Heart right ventricle (tissue), 16 donors: ENCODE measurements around the gene SEZ6. TPM values are rescaled to one million over a fixed set of nuclear protein-coding genes. Genes with fewer than 3 reads are reported as not detected.

ENCODE experiments used
- ATAC-seq, 8 donors: fragments of 200-7000 bp; cut with Tn5 transposase; one replicate each; pipeline ENCODE4 v1.9.1; 2020; ENCODE audit warnings: mild to moderate bottlenecking in 8 of 8, moderate library complexity in 8 of 8, moderate number of reproducible peaks in 1 of 8
- DNase-seq, 2 donors: peaks; one replicate each; pipeline ENCODE4 v3.0.0-alpha.2; 2020
- H3K27ac ChIP-seq, 10 donors: fragments of 200-600 bp; sonication (generic) in 2 of 10; one replicate each; pipeline versions ENCODE4 v1.5.0 to v1.8.0; 2020 to 2022; ENCODE audit warnings: mild to moderate bottlenecking in 3 of 10
- H3K27me3 ChIP-seq, 7 donors: fragments of 200-600 bp; one replicate each; pipeline ENCODE4 v1.8.0; 2021 to 2022; ENCODE audit warnings: mild to moderate bottlenecking in 2 of 7
- H3K36me3 ChIP-seq, 9 donors: fragments of 200-600 bp; sonication (generic) in 1 of 9; one replicate each; pipeline versions ENCODE4 v1.5.0 to v1.8.0; 2020 to 2022; ENCODE audit warnings: mild to moderate bottlenecking in 2 of 9
- H3K4me1 ChIP-seq, 9 donors: fragments of 200-600 bp; sonication (generic) in 1 of 9; one replicate each; pipeline versions ENCODE4 v1.5.0 to v1.8.0; 2020 to 2022; ENCODE audit warnings: mild to moderate bottlenecking in 4 of 9
- H3K4me3 ChIP-seq, 10 donors: fragments of 200-600 bp; sonication (generic) in 2 of 10; one replicate each; pipeline versions ENCODE4 v1.5.0 to v1.8.0; 2020 to 2022; ENCODE audit warnings: mild to moderate bottlenecking in 7 of 10, moderate library complexity in 2 of 10
- H3K9me3 ChIP-seq, 11 donors: fragments of 200-600 bp in 10 of 11; sonication (generic) in 2 of 11; one replicate each; pipeline versions ENCODE4 v1.5.0 to v1.8.0; 2013 to 2022; ENCODE audit warnings: mild to moderate bottlenecking in 2 of 11, control low read depth in 1 of 11, moderate library complexity in 1 of 11
- WGBS, 2 donors: extraction: QIAGEN DNeasy Blood & Tissue Kit; methylation state at CpG; one replicate each; pipeline ENCODE4 v1.1.7; 2013; ENCODE audit warnings: inconsistent platforms in 1 of 2; 5-methylcytosine and 5-hydroxymethylcytosine counted together
- intact Hi-C, 10 donors: fragments of 100-400 bp; cut with DNase I; formaldehyde crosslinking; loops; one replicate each; pipeline versions ENCODE4 v1.11.1 to v1.14.2; 2022
- polyA plus RNA-seq, 2 donors: library from polyadenylated mRNA; stranded (reverse); fragments of 200-250 nt; gene quantifications; one replicate each; pipeline ENCODE4 v1.2.3, GENCODE V29; 2013
- total RNA-seq, 10 donors: library from RNA; stranded (reverse); fragmentation: NEBNext Ultra II Directional in 3 of 10; extraction: Animal tissue kit (Norgen Biotek cat#: 25700) in 3 of 10; gene quantifications; one replicate each; pipeline versions ENCODE4 v1.2.1 to v1.2.4, GENCODE V29; 2021 to 2023
- TF ChIP-seq, protein P1 (sequence below), 9 donors: fragments of 200-600 bp; sonication (generic) in 2 of 9; IDR thresholded peaks; one replicate each; pipeline versions ENCODE4 v1.5.0 to v1.8.0; 2021 to 2022; ENCODE audit warnings: antibody characterized with exemption in 9 of 9, mild to moderate bottlenecking in 5 of 9, moderate library complexity in 1 of 9
- donor health status: Arrhythmogenic right ventricular cardiomyopathy.
- donor health status: ischemic (EF 13 %, LVEDD 7.1; RV severe dilation, severe dysfunction).
- donor health status: healthy with polysubstance abuse.
- donor health status: DM: no; HTN: yes; CAD: no.
- donor health status: DM: no; HTN: no; CAD: no.
- donor health status: ischemic (EF 25% LVEDD 6.9; RV normal size, moderate dysfunction).
- donor health status: ischemic (EF 25% LVEDD 5.7; RV mildly dilated, moderate dysfunction).
- donor health status: healthy.
- donor health status: DM: yes; HTN: yes; CAD: no.
- donor health status: Ischemic cardiomyopathy.
- donor health status: ischemic (EF 35%, LVEDD 5.7; RV mildly dilated, moderate dysfunction).
- donor health status: nonischemic (EF 11% LVEDD 7.7; RV severe dilation, severe dysfunction).
- donor health status: DM: yes; HTN: yes; CAD: no.
- donor health status: PGD.
- donor health status: ischemic (EF 29% LVEDD 5.4; RV normal size, mild dysfunction).
- donor health status: nonischemic (EF 23%, LVEDD 6.1; RV moderate dilation, normal function).

SEZ6 gene
- total and polyA plus RNA-seq, 12 donors, result not detected

DNA sequence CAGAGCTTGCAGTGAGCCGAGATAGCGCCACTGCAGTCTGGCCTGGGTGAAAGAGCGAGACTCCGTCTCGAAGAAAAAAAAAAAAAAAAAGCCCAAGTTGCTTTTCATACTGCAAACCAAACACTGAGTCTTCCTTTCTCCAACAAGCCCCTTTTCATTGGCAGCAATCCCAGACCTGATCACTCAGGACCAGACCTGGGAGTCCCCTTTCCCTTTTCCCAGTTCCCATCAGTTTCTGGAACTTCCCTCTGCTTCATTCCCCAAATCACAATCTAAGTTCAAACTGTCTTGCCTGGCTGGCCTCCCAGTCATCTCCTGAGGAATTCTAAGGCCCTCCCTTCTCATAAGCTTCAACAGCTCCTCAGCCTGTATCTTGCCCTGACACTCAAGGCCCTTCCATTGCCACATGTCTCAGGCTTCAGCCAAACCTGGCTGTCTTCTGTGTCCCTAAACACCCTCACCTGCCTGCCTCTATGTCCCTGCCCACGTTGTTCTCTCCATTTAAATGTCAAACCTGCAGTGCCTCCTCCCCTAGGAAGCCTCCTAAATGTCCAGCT lies 42.7 kb downstream of the SEZ6 start:
- no peak overlapping the region for H3K4me3 ChIP-seq
- 34 to 58% methylated on average over 6 of the region's 6 CpGs for WGBS, 2 donors
- H3K36me3 ChIP-seq, result no peaks in the 10 kb centered on the region
- no peak overlapping the region for H3K27ac ChIP-seq
- peaks cover 0 to 14% (median 9%) of the 10 kb centered on the region in 9 donors for H3K4me1 ChIP-seq
- TF ChIP-seq, protein P1, sequence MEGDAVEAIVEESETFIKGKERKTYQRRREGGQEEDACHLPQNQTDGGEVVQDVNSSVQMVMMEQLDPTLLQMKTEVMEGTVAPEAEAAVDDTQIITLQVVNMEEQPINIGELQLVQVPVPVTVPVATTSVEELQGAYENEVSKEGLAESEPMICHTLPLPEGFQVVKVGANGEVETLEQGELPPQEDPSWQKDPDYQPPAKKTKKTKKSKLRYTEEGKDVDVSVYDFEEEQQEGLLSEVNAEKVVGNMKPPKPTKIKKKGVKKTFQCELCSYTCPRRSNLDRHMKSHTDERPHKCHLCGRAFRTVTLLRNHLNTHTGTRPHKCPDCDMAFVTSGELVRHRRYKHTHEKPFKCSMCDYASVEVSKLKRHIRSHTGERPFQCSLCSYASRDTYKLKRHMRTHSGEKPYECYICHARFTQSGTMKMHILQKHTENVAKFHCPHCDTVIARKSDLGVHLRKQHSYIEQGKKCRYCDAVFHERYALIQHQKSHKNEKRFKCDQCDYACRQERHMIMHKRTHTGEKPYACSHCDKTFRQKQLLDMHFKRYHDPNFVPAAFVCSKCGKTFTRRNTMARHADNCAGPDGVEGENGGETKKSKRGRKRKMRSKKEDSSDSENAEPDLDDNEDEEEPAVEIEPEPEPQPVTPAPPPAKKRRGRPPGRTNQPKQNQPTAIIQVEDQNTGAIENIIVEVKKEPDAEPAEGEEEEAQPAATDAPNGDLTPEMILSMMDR (IDR thresholded peaks at IDR 0.05), result no peak
- no peak for ATAC-seq
- no peaks in the 10 kb centered on the region for H3K9me3 ChIP-seq
- peaks cover 0 to 20% (median 6%) of the 10 kb centered on the region in 7 donors for H3K27me3 ChIP-seq
- no peak for DNase-seq
- intact Hi-C loops, result no loop called here

DNA sequence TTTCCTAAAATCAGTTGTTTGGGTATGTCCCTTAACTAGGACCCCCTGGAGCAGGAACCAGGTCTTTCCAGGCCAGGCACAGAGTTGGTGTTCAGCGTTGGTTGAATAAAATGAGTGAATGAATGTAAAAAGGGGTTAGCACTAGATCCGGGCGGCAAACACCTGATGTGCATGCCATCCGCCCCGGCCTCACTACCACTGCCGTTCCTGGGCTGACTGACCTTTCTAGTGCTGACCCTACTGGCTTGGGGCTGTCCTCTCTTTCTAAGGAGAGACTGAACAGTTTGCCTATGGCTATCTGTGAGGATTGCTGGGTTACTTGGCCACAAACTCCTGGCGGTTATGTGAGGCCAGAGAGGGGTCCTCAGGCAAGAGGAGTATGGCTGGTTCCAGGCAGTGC lies 44.4 kb downstream of the SEZ6 start:
- ATAC-seq, result no peak
- Histone ChIP-seq H3K27me3 (peaks cover 0 to 20% (median 6%) of the 10 kb centered on the region in 7 donors), H3K9me3 (no peaks in the 10 kb centered on the region), H3K27ac (no peak overlapping the region), H3K4me3 (no peak overlapping the region), H3K36me3 (no peaks in the 10 kb centered on the region), H3K4me1 (peaks cover 0 to 4% (median 0%) of the 10 kb centered on the region in 9 donors)
- no peak for DNase-seq
- TF ChIP-seq, protein P1 (IDR thresholded peaks at IDR 0.05), result no peak
- intact Hi-C loops, result no loop called here
- 88 to 91% methylated on average over 7 of the region's 7 CpGs for WGBS, 2 donors

DNA sequence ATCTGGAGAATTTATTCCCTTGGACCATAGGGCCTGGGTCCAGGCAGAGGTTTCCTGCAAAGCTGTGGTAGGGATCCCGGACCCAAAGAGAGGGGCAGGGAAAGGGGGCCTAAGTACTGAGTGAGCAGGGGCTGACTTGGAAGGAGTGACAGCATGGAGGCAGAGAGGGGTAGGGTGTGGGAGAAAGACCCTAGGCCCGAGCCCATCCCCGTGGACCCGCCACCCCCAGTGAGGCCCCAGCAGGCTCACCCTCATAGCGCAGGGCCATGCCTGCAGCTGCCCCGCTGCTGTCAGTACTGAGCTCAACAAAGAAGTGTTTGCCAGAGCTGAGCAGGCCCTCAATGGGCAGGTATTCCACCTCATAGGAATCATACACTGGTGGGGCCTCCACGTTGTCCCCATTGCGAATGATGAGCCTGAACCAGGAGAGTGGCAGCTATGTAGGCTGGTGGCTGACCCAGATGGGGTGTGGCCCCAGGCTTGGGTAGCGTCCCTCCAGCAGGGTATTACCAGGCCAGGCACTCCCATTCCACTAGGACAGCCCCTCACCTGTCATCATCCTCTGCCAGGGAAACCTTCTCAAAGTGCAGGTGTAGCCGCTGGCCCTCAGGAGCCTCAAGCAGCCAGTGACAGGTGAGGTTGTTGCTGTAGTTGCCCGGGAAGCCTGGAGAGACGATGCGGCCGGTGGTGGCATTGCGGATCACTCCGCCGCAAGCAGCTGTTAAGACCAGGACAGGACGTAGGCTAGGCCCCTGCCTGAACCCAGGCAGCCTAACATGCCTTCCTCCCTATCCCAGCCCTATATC lies 45.4 kb downstream of the SEZ6 start:
- intact Hi-C loops, result no loop called here
- no peaks in the 10 kb centered on the region for H3K36me3 ChIP-seq
- WGBS, 2 donors, result 95% methylated on average over 18 of the region's 18 CpGs
- no peak for DNase-seq
- H3K27me3 ChIP-seq, result peaks cover 0 to 20% (median 6%) of the 10 kb centered on the region in 7 donors
- ATAC-seq, result no peak
- no peak overlapping the region for H3K4me3 ChIP-seq
- H3K27ac ChIP-seq, result no peak overlapping the region
- no peaks in the 10 kb centered on the region for H3K4me1 ChIP-seq
- H3K9me3 ChIP-seq, result no peaks in the 10 kb centered on the region
- TF ChIP-seq, protein P1 (IDR thresholded peaks at IDR 0.05), result no peak

DNA sequence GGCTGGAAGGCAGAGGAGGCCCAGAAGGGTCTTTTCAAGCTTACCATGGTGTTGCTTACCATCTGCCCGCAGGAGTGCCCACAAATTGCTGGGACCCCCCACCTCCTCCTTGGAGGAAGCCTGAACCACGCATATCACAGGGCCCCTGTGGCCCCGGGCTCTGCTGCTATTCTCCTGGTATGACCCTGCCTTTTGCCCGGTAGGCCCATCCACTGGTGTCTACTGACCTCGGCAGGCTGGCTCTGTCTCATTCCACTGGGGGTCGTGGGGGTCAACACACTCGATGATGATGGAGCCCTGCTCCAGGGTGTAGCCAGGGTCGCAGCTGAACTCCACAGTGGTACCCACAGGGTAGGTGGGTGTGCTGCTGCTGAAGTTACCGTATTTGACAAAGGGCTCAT lies 46.4 kb downstream of the SEZ6 start:
- ATAC-seq (no peak), DNase-seq (no peak)
- Histone ChIP-seq H3K36me3 (no peaks in the 10 kb centered on the region), H3K27ac (no peak overlapping the region), H3K9me3 (no peaks in the 10 kb centered on the region), H3K4me1 (no peaks in the 10 kb centered on the region), H3K4me3 (no peak overlapping the region), H3K27me3 (peaks cover 0 to 12% (median under 1%) of the 10 kb centered on the region in 7 donors)
- intact Hi-C loops, result loop anchor here in 1 of 10 donors (10.0 kb wide), 2 partner anchors 255 to 625 kb away; partner anchors contain the start of genes IFT20 and TNFAIP1
- WGBS, 2 donors, result 89 to 92% methylated on average over 9 of the region's 9 CpGs
- TF ChIP-seq, protein P1 (IDR thresholded peaks at IDR 0.05), result no peak
